Measurements from ENCODE around the gene SLC35F1.

Gene SLC35F1

DNA sequence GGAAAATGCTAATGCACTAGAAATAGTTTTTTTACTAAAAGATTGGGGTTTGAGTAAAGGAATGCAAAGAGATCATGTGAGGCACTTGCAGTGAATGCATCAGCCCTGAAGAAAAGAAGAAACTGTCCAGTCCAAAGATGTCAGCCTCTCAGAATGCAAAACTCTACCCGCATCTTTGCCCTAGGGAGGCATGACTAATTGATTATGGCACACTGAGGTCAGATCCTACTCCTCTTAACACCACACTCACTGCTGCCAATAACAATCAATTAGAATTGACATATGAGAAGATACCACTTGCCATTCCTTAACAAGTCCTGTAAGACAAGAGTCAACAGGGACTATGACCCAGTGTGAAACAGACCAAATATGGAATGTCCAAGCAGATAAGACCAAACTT, 378.7 kb downstream of the SLC35F1 start:
- DNase-seq = no peak

DNA sequence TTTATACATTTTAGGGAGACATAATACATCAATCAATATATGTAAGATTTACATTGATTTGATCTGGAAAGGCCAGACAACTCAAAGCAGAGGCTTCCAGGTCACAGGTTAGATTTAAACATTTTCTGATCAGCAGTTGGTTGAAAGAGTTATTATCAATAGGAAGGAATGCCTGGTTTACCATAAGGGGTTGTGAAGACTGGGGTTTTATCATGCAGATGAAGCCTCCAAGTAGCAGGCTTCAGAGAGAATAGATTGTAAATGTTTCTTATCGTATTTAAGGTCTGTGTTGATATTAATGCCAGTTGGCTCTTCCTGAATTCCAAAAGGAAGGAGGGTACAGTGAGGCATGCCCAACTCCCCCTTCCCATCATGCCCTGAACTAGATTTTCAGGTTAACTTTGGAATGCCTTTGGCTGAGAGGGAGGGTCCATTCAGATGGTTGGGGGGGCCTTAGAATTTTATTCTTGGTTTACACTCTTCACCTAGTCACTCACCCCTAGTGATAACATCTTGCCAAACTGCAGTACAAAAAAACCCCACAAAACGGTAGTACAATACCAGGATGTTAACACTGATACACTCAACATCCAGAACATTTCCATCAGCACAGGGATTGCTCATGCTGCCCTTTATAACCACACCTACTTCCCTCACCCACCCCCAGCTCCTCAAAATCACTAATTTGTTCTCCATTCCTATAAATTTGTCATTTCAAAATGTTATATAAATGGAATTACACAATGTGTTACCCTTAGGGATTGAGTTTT, 381.5 kb downstream of the SLC35F1 start:
- DNase-seq = no peak

DNA sequence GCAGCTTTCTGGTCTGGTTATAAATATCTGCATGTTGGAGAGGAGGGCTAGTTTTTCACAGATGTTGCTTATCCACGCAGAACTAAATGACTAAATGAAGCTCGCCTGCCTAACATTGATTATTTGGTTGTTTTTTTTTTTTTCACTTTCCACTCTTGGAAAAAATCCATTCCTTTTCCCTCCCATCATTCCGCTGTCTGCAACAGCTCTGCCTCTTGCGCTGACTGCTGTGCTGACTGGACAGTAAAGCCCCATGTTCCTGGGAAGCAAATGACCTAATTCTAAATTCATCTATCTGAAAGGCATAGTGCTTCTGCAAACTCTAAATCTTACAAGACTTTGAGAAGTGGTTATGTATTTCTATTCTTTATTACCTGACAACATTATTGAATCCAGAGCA, 385.5 kb downstream of the SLC35F1 start:
- DNase-seq = no peak

DNA sequence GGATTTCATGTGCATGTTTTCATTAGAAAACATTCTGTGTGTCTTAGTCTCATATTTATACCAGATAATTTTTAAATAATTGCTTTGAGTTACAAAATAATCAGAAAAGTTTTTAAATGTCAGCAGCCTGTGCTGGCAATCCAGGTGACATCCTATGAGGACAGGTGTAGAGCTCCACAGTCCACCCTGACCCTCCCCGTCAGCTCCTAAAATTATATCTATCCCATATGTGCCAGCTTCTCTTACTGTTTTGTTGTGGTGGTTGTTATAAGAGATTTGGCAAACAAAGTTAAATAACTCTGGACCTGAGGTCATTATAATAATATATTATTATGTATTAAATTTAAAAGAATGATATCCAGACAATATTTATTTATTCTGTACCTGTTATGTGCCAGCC, 387.8 kb downstream of the SLC35F1 start:
- no peak for DNase-seq

DNA sequence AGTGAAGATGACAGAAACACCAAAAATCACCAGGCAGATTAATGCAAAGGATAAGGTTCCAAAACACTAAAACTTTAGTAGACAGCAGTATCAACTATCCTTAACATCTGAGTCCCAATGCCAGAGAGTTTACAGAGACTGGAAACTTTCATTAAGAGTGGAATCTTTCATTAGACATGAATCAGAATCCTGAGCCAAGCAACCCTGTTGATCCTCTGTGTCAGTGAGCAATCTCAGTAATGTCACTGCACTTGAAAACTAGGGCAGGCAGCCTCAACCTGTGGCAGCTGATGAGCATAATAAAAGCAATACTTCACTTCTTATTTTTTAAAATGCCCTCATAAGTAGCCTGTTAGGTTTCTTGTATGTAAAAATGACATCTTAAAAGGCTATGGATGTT, 388.3 kb downstream of the SLC35F1 start:
- DNase-seq = no peak

DNA sequence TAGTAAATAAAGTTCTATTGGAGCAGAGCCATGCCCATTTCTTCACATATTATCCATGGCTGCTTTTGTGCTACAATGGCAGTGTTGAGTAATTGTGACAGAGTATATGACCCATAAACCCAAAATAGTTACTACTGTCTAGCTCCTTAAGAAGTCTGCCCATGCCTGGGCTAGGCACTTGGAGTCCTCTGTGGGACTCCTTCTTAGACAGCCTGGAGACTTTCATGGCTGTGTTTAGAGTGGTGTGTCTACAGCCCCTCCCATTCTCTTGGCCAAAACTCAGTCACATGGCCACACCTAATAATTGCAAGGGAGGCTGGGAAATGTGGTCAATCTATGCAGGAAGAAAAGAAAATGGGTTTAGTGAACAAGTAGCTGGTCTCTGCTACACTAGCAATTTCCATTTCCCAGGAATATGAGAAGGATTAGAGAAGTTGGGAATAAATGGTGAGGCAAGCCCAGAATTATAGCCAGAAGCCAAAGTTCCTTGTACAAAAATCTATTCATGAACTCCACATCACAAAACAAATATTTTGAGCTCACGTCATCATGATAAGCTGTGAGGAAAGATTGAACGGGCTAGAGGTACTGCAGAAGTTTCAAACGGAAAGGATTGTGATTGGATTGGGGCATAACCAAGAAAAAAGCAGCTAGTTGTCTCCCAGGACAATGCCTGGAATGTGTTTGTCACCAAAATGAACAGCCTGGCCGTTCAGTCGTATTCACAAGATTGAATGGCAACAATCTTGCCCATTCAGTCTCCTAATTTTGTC, 389.3 kb downstream of the SLC35F1 start:
- DNase-seq = no peak

DNA sequence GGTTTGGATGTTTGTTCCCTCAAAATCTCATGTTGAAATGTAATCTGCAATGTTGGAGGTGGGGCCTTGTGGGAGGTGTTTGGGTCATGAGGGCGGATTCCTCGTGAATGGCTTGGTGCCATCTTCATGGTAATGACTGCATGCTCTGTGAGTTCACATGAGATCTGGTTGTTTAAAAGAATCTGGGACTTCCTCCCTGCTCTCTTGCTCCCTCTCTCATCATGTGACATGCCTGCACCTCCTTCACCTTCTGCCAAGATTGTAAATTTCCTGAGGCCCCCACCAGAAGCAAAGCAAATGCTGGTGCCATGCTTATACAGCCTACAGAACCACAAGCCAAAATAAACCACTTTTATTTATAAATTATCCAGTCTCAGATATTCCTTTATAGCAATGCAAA, 390.8 kb downstream of the SLC35F1 start:
- no peak for DNase-seq

DNA sequence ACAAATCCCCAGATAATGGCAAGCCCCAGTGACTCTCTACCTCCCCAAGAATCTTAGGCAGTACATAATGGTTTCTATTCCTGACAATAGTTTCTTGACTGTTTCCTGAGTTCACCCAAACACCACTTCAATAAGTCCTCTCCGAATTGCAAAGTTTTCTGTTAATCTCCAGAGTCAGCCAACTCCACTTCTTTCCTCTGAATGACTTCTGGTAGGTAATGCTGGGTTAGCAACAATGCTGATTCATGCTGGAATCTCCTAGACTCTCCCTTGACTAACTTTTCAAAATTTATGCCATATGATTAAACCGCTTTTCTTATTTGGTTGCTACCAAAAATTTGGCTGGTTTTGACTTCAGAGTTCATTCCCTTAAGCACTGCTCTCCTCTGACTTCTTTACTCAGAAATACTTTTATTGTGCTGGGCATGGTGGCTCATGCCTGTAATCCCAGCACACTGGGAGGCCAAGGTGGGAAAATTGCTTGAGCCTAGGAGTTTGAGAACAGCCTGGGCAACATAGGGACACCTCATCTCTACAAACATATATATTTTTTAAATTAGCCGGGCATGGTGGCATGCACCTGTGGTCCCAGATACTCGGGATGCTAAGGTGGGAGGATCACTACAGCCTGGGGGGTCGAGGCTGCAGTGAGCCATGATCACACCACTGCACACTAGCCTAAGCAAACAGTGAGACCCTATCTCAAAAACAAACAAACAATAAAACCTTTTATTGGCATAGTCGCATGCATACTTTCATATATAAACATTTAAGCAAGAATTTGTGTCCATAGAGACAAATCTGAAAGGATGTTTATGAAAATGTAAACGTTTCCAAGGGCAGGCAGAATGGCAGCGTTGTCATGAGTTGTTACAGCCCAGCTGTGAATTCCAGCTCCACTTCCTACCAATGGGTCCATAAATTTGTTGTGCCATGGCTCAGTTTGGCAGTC, 391.7 kb downstream of the SLC35F1 start:
- no peak for DNase-seq

DNA sequence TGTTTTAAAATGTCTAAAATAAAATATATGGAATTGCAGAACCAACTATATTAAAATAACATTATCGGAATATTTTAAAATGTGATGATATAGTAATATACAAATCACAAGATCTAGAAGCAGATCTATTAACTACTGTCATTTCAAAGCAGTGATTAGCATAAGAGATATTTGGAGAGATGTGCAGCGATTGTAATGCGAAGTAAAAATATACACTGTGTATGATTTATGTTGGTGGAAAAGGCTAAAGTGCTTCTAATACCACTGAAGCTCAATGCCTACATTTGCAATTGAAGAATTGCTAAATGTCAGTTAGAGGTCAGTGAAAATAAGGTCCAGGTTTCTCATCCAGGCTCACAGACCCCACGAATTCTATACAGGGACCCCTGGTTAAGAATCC, 392.4 kb downstream of the SLC35F1 start:
- DNase-seq = no peak

DNA sequence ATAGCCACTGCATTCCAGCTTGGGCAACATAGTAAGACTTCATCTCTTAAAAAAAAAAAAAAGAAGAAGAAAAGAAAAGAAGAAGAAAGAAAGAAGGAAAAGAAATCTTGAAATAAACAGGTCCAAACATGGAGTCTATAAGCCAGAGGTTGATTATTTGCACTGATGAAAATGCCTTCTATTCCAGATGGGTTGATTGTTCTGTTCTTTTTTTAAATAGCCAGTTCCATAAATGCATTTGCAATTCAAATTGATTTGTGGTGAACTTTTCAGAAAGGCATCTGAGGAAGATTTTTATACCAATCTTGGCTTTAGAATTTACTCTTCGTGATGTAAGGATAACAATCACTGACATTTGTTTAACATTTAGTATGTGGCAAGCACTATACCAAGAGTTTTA, 397.3 kb downstream of the SLC35F1 start:
- no peak for DNase-seq

DNA sequence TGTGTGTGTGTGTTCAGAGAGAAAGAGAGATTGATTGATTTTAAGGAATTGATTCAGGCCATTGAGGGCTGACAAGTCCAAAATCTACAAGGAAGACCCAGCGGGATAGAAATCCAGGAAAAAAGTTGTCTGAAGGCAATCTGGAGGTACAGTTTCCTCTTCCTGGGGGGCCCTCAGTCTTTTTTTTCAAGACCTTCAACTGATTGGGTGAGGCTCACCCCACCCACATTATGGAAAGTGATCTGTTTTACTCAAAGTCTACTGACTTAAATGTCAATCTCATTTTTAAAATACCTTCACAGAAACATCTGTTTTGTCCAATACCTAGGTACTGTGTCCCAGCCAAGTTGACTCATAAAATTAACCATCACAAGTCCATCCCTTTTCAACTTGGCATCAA, 398.0 kb downstream of the SLC35F1 start:
- no peak for DNase-seq

DNA sequence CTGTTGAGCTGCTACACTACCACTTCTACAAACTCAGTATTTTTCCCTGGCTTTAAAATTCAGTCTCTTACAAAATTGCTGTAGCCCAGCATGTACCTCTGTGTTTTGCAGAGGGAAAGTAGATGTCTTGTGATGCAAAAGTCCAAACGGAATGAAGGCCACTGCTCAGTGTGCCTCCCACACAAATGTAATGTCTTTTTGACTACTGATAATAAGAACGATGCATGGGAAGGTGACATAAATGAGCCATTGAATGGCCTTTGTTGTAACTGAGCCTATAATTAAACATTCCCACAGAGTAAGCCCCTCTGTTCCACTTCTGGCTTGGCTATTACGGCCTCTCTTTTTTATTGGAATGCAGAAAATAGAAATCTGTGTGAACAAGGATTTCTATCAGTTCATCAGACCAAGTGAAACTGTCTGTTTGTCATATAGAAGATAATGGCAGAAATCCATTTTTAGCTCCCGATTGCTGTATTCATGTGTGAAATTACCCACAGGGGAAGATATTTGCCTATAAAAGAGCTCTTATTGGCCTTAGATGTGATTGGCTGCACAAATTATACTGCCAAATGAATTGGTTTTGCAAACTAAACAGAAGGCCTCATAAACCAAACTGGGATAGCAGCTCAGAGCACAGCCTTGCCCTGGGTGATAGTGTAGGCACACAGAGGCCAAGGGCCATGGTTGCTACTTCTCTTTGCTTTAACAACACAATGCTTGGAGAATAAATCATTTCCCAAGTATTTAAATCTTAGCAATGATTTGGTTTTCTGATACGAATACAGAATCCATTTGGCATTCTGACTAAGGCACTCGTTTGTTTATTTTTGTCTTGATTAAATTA, 399.6 kb downstream of the SLC35F1 start:
- no peak for DNase-seq

DNA sequence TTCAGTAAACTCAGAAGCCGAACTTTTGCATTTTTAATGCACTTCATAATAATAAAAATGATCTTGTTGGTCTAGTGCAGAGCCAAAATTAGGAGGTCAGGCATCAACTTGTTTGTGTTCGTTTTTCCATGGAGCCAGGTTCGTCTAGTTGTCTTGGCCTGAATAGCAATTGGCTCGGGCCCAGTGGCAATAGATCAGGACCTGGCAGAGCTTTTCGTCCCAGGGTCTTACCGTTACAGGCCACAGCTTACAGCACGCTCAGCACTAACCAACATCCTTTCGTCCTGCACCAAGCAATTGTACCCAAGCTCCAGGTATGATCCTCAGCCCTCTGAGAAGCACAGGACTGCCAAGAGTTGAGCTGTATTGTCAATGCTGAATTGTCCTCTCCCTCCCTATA, 400.5 kb downstream of the SLC35F1 start:
- DNase-seq = no peak

DNA sequence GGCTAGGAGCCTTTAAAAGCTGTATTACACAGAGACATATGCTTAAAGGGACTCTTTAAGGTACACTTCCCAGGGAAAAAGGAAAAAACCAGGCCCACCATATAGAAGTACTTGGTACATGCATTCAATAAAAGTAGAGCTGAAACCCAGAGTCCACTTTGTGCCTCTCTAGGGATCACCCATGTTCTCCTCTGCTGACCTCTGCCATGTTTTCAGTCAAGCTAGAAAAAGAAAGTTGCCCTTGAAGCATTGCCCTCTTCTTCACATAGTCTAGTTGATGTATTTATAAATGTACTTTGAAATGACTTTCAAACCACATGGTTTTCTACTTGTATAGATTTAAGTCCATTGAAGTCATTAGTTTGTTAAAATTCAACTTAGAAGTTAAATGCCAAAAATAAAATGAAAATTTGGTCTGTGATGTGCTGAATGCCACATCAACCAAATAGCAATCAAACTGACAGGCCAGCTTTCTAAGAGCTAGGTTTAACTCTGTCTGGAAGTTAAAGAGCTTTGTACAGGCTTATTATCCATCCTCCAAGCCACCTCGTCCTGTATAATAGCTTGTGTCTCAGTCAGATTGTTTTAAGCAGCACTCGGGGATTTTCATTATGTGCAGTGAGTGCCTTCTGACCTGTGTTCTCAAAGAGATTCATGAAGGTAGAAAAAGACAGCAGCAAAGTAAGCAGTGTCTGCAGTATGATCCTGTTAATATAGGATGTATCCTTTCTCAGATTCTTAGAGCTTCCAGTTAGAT, 402.5 kb downstream of the SLC35F1 start:
- no peak for DNase-seq

DNA sequence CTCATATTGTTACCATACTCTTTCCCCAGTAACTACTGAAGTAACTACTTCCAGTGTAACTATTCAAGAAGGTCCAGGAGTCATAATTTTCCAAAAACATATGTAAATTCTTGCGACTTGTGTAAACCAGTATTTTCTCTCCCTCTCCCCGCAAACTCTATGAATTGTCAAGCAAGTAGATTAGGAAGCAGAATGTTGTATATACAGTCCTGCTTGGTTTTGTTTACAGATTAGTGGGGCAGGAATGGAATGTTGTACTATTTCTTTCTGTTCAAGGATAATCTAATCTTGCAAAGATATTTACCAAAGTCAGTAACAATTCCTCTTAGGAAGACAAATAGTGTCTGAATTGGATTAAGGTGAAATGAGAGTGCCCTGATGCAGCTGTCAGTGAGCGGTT, 406.1 kb downstream of the SLC35F1 start:
- no peak for DNase-seq

DNA sequence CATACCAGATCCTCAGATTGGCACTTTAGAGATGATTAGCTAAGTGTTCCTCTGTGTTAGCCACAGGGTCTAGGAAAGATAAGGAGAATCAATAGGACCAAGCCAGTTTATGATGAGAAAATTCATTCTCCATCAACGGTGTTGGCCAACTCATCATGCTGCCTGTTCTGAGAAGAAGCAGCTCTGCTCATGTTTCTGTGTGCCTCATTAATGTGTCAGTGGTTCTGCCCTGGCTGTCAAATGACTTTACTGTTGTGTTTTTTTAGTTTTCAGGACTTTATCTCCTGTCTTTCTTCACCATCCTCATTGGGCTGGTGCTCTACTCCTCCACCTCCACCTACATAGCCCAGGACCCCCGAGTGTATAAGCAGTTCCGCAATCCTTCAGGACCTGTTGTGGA, 406.7 kb downstream of the SLC35F1 start:
- no peak for DNase-seq

DNA sequence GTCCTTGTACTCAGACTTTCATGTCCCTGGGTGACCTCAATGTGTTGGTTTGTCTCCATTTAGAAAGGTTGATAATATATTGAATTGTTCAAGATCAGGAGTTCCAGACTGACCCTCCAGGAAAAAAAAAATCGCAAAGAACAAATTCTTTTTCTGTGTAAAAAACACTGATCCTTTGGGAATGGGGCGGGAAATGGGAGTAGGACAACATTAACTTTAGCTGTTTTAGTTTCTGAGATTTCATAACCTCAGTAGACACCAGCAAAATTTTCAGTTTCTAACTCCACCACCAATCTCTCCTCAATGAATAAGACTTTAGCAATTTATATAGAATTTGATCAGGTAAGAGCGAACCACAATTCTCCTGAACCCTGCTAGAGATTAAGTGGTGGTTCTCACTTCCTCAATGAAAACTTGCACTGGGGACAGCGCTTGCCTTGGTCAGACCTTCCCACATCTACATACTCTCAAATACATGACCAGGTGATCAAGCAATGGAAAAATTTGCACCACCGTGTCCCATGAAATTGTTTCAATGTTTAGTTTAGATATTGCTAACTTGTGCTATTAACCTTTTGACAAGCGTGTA, 409.8 kb downstream of the SLC35F1 start:
- no peak for DNase-seq

DNA sequence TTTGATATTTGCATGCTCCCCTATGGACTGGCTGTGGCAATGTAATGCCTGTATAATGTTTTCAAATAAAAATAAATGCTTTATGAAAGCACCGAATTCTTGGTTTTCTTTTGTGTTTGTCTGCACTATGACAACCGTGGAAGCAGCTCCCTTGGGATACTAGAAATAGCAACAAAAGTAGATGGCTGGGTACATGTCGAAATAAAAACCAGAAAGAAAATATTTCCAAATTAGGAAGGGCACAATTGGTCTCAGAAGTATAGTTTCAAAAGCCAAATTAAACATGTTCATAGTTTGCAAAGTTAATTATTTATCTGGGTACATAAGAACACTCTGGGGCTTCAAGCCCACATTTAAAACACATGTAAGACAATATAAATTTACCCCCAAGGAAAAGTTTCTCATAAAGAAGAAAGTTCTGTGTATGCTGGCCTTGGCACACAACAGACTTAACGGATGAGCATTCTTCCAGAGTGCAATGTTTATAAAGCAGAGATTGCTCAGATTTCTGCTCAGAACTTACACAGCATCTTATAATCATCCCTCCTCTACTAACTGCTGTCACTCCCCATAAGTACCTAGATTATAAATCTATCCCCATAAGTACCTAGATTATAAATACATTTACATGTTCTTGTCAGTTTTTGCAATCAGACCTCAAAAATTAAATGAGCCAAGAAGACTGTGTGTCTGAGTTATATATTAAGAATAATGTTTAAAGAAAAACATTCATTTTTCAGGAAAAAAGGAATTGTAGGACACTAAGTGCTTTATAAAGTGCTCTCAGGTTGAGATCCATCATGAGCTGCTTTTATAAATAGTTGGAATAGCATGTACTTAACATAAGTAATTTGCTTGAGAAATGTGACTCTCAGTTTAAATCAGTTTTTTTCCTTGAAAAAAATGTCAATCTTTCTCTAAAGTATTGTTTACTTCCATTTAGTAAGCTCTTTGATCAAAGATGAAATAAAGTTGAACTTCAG, 410.8 kb downstream of the SLC35F1 start:
- no peak for DNase-seq

DNA sequence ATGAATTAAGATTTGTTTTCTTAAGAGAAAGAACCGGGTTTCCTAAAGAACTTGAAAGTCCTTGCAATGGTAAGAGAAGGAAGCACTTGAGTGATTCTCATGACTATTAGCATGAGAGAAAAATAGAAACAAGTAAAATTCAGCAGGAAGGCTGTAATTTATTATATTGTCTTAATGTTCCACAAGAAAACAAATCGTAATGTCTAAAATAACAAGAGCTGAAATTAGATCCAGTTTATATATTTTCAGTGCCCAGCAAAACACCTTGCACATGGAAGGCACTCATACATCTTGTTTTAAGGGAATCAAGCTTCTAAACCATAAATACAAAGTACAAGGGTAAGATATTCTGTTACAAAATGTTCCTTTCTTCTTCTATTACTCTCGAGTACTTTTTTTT, 411.6 kb downstream of the SLC35F1 start:
- DNase-seq = no peak

DNA sequence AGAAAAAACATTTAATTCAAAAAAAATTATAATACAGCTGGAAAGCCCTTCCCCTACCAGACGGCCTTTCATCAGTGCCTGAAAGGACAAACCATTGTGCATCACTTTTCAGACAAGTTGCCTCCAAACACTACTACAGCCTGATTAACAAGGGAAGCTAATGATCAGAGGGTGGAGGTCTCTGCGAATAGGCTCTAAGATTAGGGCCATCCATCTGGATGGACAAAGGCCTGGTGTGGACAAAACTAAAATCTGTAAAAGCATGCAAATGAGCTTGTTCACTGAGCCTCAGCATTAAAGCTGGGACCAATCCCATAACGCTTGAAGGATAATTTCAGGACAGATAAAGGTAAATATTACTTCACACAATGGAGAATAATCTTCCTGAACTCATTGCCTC, 412.4 kb downstream of the SLC35F1 start:
- no peak for DNase-seq

All from Kasumi-1 (cell line).